ENCODE measurements around the gene PIP4K2C.
"Not testable (repeated sequence)": the region's sequence is repeated elsewhere in the genome, so short reads cannot be mapped to it uniquely, and the experiment has no call there.

- not testable (repeated sequence) for TF ChIP-seq ZNF384 (IDR thresholded peaks at IDR 0.05); ELF4 (IDR thresholded peaks at IDR 0.05); BHLHE40 (IDR thresholded peaks at IDR 0.05; ENCODE audit: borderline replicate concordance); FOXM1 (IDR thresholded peaks at IDR 0.05; ENCODE audit: borderline replicate concordance); SP1 (IDR thresholded peaks at IDR 0.05); FOXK2 (IDR thresholded peaks at IDR 0.05); TARDBP (IDR thresholded peaks at IDR 0.05); L3MBTL2 (conservative IDR thresholded peaks at IDR 0.05); NFRKB (IDR thresholded peaks at IDR 0.05); FOXA1 (IDR thresholded peaks at IDR 0.05); SUZ12 (IDR thresholded peaks at IDR 0.05); ARNT (IDR thresholded peaks at IDR 0.05)
- TF ChIP-seq, protein P1, sequence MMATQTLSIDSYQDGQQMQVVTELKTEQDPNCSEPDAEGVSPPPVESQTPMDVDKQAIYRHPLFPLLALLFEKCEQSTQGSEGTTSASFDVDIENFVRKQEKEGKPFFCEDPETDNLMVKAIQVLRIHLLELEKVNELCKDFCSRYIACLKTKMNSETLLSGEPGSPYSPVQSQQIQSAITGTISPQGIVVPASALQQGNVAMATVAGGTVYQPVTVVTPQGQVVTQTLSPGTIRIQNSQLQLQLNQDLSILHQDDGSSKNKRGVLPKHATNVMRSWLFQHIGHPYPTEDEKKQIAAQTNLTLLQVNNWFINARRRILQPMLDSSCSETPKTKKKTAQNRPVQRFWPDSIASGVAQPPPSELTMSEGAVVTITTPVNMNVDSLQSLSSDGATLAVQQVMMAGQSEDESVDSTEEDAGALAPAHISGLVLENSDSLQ (IDR thresholded peaks at IDR 0.05) = not testable (repeated sequence)
Measured at GRCh38 chr12:57570438-57570837, 20.6 kb upstream of the PIP4K2C start.

All from HEK293T (cell line).